IMR-90 (cell line): ENCODE data around the gene MIPEP. TPM values are rescaled to one million over a fixed set of nuclear protein-coding genes. Genes with fewer than 3 reads are reported as not detected.

Source experiments
- ATAC-seq: fragments of 200-7000 bp; cut with Tn5 transposase; 2 replicates; pipeline ENCODE4 v1.9.1; 2020; ENCODE audit warnings: low read depth, mild to moderate bottlenecking, moderate library complexity
- BruUV-seq: library from RNA; stranded (reverse); fragments of 400-500 nt; replicated peaks from 2 replicates; lab custom pipeline; 2021; lab: Mats Ljungman, UMichigan
- CTCF ChIA-PET: fragments of 300-600 bp; formaldehyde crosslinking; extraction: SDS; loops from one replicate; lab custom pipeline; 2021; ENCODE audit warnings: antibody characterized with exemption; lab: Yijun Ruan, JAX
- POLR2A ChIA-PET: fragments of 300-600 bp; sonication (Branson Sonifier 250); formaldehyde crosslinking; loops from one replicate; lab custom pipeline; 2022; ENCODE audit warnings: antibody characterized with exemption; ENCODE audit not compliant: unreplicated experiment; lab: Charles Lee
- DNase-seq: peaks from one replicate; pipeline ENCODE4 v3.0.0; 2013
- H2AFZ ChIP-seq: replicated peaks from 2 replicates; pipeline ENCODE3; 2013; ENCODE audit warnings: low read length, mild to moderate bottlenecking; ENCODE audit not compliant: poor library complexity
- H2AK5ac ChIP-seq: 2 replicates; pipeline ENCODE4 v1.6.1; 2013; ENCODE audit warnings: low read depth, low read length, inconsistent platforms
- H2AK9ac ChIP-seq: replicated peaks from 2 replicates; pipeline ENCODE3; 2013; ENCODE audit warnings: mild to moderate bottlenecking, low read depth, low read length, moderate library complexity; ENCODE audit not compliant: poor library complexity
- H2BK120ac ChIP-seq: 2 replicates; pipeline ENCODE4 v1.6.1; 2013; ENCODE audit warnings: low read depth, low read length, inconsistent platforms
- H2BK15ac ChIP-seq: 3 replicates; pipeline ENCODE4 v1.6.1; 2013; ENCODE audit warnings: low read depth, low read length, inconsistent platforms
- H2BK20ac ChIP-seq: 2 replicates; pipeline ENCODE4 v1.6.1; 2013; ENCODE audit warnings: low read depth, mild to moderate bottlenecking, inconsistent platforms, low read length, moderate library complexity
- H2BK5ac ChIP-seq: 2 replicates; pipeline ENCODE4 v1.6.1; 2013; ENCODE audit warnings: mild to moderate bottlenecking, low read depth, low read length, inconsistent platforms; ENCODE audit not compliant: poor library complexity, severe bottlenecking
- H3K14ac ChIP-seq: replicated peaks from 2 replicates; pipeline ENCODE4 v1.6.1; 2013; ENCODE audit warnings: low read depth, low read length, inconsistent platforms
- H3K18ac ChIP-seq: 2 replicates; pipeline ENCODE4 v1.6.1; 2013; ENCODE audit warnings: low read depth, low read length, control low read depth
- H3K23ac ChIP-seq: 2 replicates; pipeline ENCODE4 v1.6.1; 2013; ENCODE audit warnings: low read depth, low read length, inconsistent platforms
- H3K27ac ChIP-seq: 2 replicates; pipeline ENCODE4 v1.5.1; 2013; ENCODE audit warnings: mild to moderate bottlenecking, control low read depth, low read length; ENCODE audit not compliant: insufficient read depth
- H3K27me3 ChIP-seq: 2 replicates; pipeline ENCODE4 v1.6.1; 2013; ENCODE audit warnings: low read length; ENCODE audit not compliant: control insufficient read depth, insufficient read depth
- H3K36me3 ChIP-seq: 2 replicates; pipeline ENCODE4 v1.6.1; 2013; ENCODE audit warnings: low read length, mixed read lengths; ENCODE audit not compliant: control insufficient read depth, insufficient read depth
- H3K4ac ChIP-seq: 2 replicates; pipeline ENCODE4 v1.6.1; 2013; ENCODE audit warnings: low read depth, low read length, inconsistent platforms
- H3K4me1 ChIP-seq: 2 replicates; pipeline ENCODE4 v1.6.1; 2013; ENCODE audit warnings: low read length, mixed read lengths; ENCODE audit not compliant: control insufficient read depth, insufficient read depth
- H3K4me2 ChIP-seq: 2 replicates; pipeline ENCODE4 v1.6.1; 2013; ENCODE audit warnings: low read depth, mild to moderate bottlenecking, control low read depth, low read length, moderate library complexity
- H3K4me3 ChIP-seq: 2 replicates; pipeline ENCODE4 v1.5.1; 2013; ENCODE audit warnings: low read depth, mild to moderate bottlenecking, control low read depth, low read length, moderate library complexity; ENCODE audit not compliant: insufficient read depth
- H3K56ac ChIP-seq: 2 replicates; pipeline ENCODE4 v1.6.1; 2013; ENCODE audit warnings: low read length, inconsistent platforms; ENCODE audit not compliant: insufficient read depth; ENCODE audit errors: extremely low read depth
- H3K79me1 ChIP-seq, 2 experiments: 2 replicates each; pipeline ENCODE4 v1.6.1; 2013; ENCODE audit warnings: low read length in 2 of 2, inconsistent platforms in 1 of 2, low read depth in 1 of 2
- H3K9ac ChIP-seq: 2 replicates; pipeline ENCODE4 v1.6.1; 2013; ENCODE audit warnings: low read depth, low read length, control low read depth
- H3K9me1 ChIP-seq: 2 replicates; pipeline ENCODE4 v1.6.1; 2013; ENCODE audit warnings: low read length, inconsistent platforms; ENCODE audit not compliant: insufficient read depth
- H3K9me3 ChIP-seq: 2 replicates; pipeline ENCODE4 v1.6.1; 2013; ENCODE audit warnings: low read length; ENCODE audit not compliant: control insufficient read depth, insufficient read depth
- H4K20me1 ChIP-seq: 2 replicates; pipeline ENCODE4 v1.6.1; 2013; ENCODE audit warnings: low read length, inconsistent platforms; ENCODE audit not compliant: insufficient read depth
- H4K5ac ChIP-seq: 2 replicates; pipeline ENCODE4 v1.6.1; 2013; ENCODE audit warnings: mild to moderate bottlenecking, low read depth, low read length, control low read depth
- H4K8ac ChIP-seq, 2 experiments: 2 replicates each; pipeline ENCODE4 v1.6.1; 2013; ENCODE audit warnings: low read depth in 2 of 2, low read length in 2 of 2, control low read depth in 1 of 2, inconsistent platforms in 1 of 2
- H4K91ac ChIP-seq: 2 replicates; pipeline ENCODE4 v1.6.1; 2013; ENCODE audit warnings: low read depth, low read length, inconsistent platforms; ENCODE audit not compliant: insufficient read depth
- CEBPB ChIP-seq: IDR thresholded peaks from 2 replicates; pipeline ENCODE4 v1.6.1; 2012; ENCODE audit warnings: low read depth, low read length, improper control_type of control experiment
- RFX5 ChIP-seq: IDR thresholded peaks from 2 replicates; pipeline ENCODE4 v1.8.0; 2012; ENCODE audit warnings: low read depth, mild to moderate bottlenecking, low read length, moderate library complexity
- SMC3 ChIP-seq: fragments of 150-350 bp; IDR thresholded peaks from 2 replicates; pipeline ENCODE4 v1.6.1; 2016; ENCODE audit warnings: low read depth, mild to moderate bottlenecking, antibody characterized with exemption, low read length, moderate library complexity
- WGBS, 2 experiments: methylation state at CpG; one replicate each; pipeline versions ENCODE4 v1.1.5 to v1.1.7; 2013; ENCODE audit warnings: missing lambda C conversion rate in 2 of 2; ENCODE audit not compliant: insufficient read length in 1 of 2; ENCODE audit errors: extremely low coverage in 2 of 2; 5-methylcytosine and 5-hydroxymethylcytosine counted together
- dilution Hi-C: fragments of 300-500 bp; cut with HindIII; formaldehyde crosslinking; loops from one replicate; pipeline ENCODE4 v1.14.3; 2018; ENCODE audit warnings: low sequenced_read_pairs; ENCODE audit not compliant: unreplicated experiment
- in situ Hi-C: fragments of 300-500 bp; cut with MboI; formaldehyde crosslinking; loops from 3 replicates; pipeline ENCODE4 v1.14.3; 2019; ENCODE audit warnings: low sequenced_read_pairs, inconsistent platforms, mixed read lengths
- intact Hi-C: fragments of 100-400 bp; cut with micrococcal nuclease; formaldehyde crosslinking; loops from 2 replicates; pipeline ENCODE4 v1.10.0; 2022
- polyA plus RNA-seq, 3 experiments: library from polyadenylated mRNA; depleted of rRNA; stranded (reverse); fragments of >200 nt; gene quantifications; 2 replicates each; pipeline ENCODE4 v1.2.3, GENCODE V29; 2012; ENCODE audit warnings: low replicate concordance in 1 of 3
- total RNA-seq: library from RNA; depleted of rRNA; stranded (reverse); fragments of >200 nt; gene quantifications from 2 replicates; pipeline ENCODE4 v1.2.3, GENCODE V29; 2012

The MIPEP gene
- total and polyA plus RNA-seq, 2 of the 4 experiments (the other 2 are of a cell fraction) = 15.0 to 21.5 TPM

GRCh38 chr13:23805821-23806220 lies 83.4 kb downstream of the MIPEP start:
- DNase-seq (no peak), ATAC-seq (no peak)
- Histone ChIP-seq H3K27me3 (no peaks in the 10 kb centered on the region), H4K20me1 (no peaks in the 10 kb centered on the region), H3K4me2 (no peak overlapping the region), H3K9me1 (peaks cover 3% of the 10 kb centered on the region; the same call in 1 of the 2 replicates), H4K8ac (no peak overlapping the region), H3K9me3 (no peaks in the 10 kb centered on the region), H2BK5ac (peak overlapping the region; percentile 29), H2AFZ (no peak overlapping the region), H4K91ac (no peak overlapping the region), H3K56ac (no peak overlapping the region), H3K18ac (peak overlapping the region; percentile 93), H3K27ac (no peak overlapping the region; the same call in 1 of the 2 replicates), H2BK20ac (peak overlapping the region; percentile 18; the same call in 1 of the 2 replicates), H3K36me3 (peaks cover 3% of the 10 kb centered on the region; the same call in 1 of the 2 replicates), H3K14ac (no peak overlapping the region), H3K79me1 (no peaks in the 10 kb centered on the region), H3K4me3 (no peak overlapping the region), H2AK5ac (peak overlapping the region; percentile 78; the same call in 1 of the 2 replicates), H3K4me1 (peaks cover 13% of the 10 kb centered on the region), H3K4ac (no peak overlapping the region), H2BK15ac (peak overlapping the region; percentile 44; the same call in 1 of the 3 replicates), H3K9ac (no peak overlapping the region), H2AK9ac (no peak overlapping the region), H4K5ac (peak overlapping the region; percentile 76; the same call in 1 of the 2 replicates), H2BK120ac (peak overlapping the region; percentile 4; the same call in 1 of the 2 replicates), H3K23ac (no peak overlapping the region)
- dilution Hi-C loops = no loop called here
- no CpG with 5 or more reads among the region's 1 CpG for WGBS, 2 experiments
- ChIA-PET POLR2A (no interaction called here), CTCF (no interaction called here)
- in situ Hi-C loops = no loop called here
- intact Hi-C loops = no loop called here
- BruUV-seq = no TSS peak
- TF ChIP-seq RFX5 = no peak
- TF ChIP-seq SMC3 = no peak
- TF ChIP-seq CEBPB = no peak
